Osteoblast (primary cell): ENCODE results near the gene ANKRD44. TPM values are rescaled to one million over a fixed set of nuclear protein-coding genes. Genes with fewer than 3 reads are reported as not detected.
A peak's percentile ranks its signal among the peaks of the same experiment; 100 is the strongest.

ENCODE experiments used
- DNase-seq: peaks from one replicate; pipeline ENCODE4 v3.0.0; 2011; ENCODE audit warnings: low spot score, mixed read lengths; ENCODE audit not compliant: insufficient read length; ENCODE audit errors: missing footprints
- H2AFZ ChIP-seq: 2 replicates; pipeline ENCODE4 v1.6.0; 2011; ENCODE audit warnings: mild to moderate bottlenecking, low read length
- H3K27ac ChIP-seq: 2 replicates; pipeline ENCODE4 v1.5.1; 2011; ENCODE audit warnings: mild to moderate bottlenecking, low read depth, low read length, moderate library complexity
- H3K27me3 ChIP-seq: 2 replicates; pipeline ENCODE4 v1.6.0; 2012; ENCODE audit warnings: mild to moderate bottlenecking, control low read depth, inconsistent platforms, low read length, moderate library complexity; ENCODE audit not compliant: insufficient read depth
- H3K36me3 ChIP-seq: 2 replicates; pipeline ENCODE4 v1.5.1; 2011; ENCODE audit warnings: mild to moderate bottlenecking, low read length, control low read depth, moderate library complexity; ENCODE audit not compliant: insufficient read depth
- H3K4me1 ChIP-seq: 2 replicates; pipeline ENCODE4 v1.5.1; 2011; ENCODE audit warnings: mild to moderate bottlenecking, low read length, control low read depth, moderate library complexity; ENCODE audit not compliant: insufficient read depth
- H3K4me2 ChIP-seq: 2 replicates; pipeline ENCODE4 v1.6.0; 2011; ENCODE audit warnings: mild to moderate bottlenecking, low read length; ENCODE audit not compliant: insufficient read depth
- H3K4me3 ChIP-seq: fragments of 200-600 bp; sonication (generic); 3 replicates; pipeline ENCODE4 v1.5.1; 2012; ENCODE audit warnings: mild to moderate bottlenecking, low read length, inconsistent platforms; ENCODE audit not compliant: insufficient read depth
- H3K79me2 ChIP-seq: 2 replicates; pipeline ENCODE4 v1.6.0; 2012; ENCODE audit warnings: mild to moderate bottlenecking, low read length, control low read depth, inconsistent platforms; ENCODE audit not compliant: insufficient read depth
- H3K9me3 ChIP-seq: 2 replicates; pipeline ENCODE4 v1.5.1; 2011; ENCODE audit warnings: low read depth, low read length, control low read depth
- H4K20me1 ChIP-seq: 2 replicates; pipeline ENCODE4 v1.6.0; 2012; ENCODE audit warnings: mild to moderate bottlenecking, low read length, control low read depth; ENCODE audit not compliant: insufficient read depth
- CTCF ChIP-seq: IDR thresholded peaks from 2 replicates; pipeline ENCODE4 v1.5.1; 2011; ENCODE audit warnings: mild to moderate bottlenecking, low read depth, low read length, moderate library complexity; ENCODE audit errors: extremely low read depth
- total RNA-seq: library from RNA; depleted of rRNA; stranded (reverse); fragments of >200 nt; gene quantifications from 2 replicates; pipeline ENCODE4 v1.2.3, GENCODE V29; 2012

ANKRD44 gene
- total RNA-seq, 1 donor = 44.5 TPM

- H2AFZ ChIP-seq = peak overlapping the region; percentile 11
- H3K4me2 ChIP-seq = peak overlapping the region; percentile 59
- H3K4me3 ChIP-seq = no peak overlapping the region
- TF ChIP-seq CTCF = peak; percentile 19
- no peaks in the 10 kb centered on the region for H3K36me3 ChIP-seq
- peak overlapping the region; percentile 67 for H3K27ac ChIP-seq
- peak; percentile 62 for DNase-seq
- H3K4me1 ChIP-seq = peaks cover 16% of the 10 kb centered on the region
- no peaks in the 10 kb centered on the region for H4K20me1 ChIP-seq
- H3K79me2 ChIP-seq = no peaks in the 10 kb centered on the region
- no peaks in the 10 kb centered on the region for H3K27me3 ChIP-seq
- H3K9me3 ChIP-seq = no peaks in the 10 kb centered on the region
Observed at GRCh38 chr2:197152451-197153228, 157.9 kb downstream of the ANKRD44 start.

GRCh38 chr2:197149546-197149945, 161.0 kb downstream of the ANKRD44 start:
- no peak for TF ChIP-seq CTCF
- no peaks in the 10 kb centered on the region for H3K9me3 ChIP-seq
- H2AFZ ChIP-seq = no peak overlapping the region
- no peaks in the 10 kb centered on the region for H3K79me2 ChIP-seq
- H3K27ac ChIP-seq = no peak overlapping the region
- H3K27me3 ChIP-seq = no peaks in the 10 kb centered on the region
- no peaks in the 10 kb centered on the region for H3K36me3 ChIP-seq
- no peak for DNase-seq
- H3K4me2 ChIP-seq = no peak overlapping the region
- no peaks in the 10 kb centered on the region for H4K20me1 ChIP-seq
- H3K4me1 ChIP-seq = peaks cover 16% of the 10 kb centered on the region
- no peak overlapping the region for H3K4me3 ChIP-seq

GRCh38 chr2:197148401-197148800, 162.2 kb downstream of the ANKRD44 start:
- no peak for DNase-seq

More at GRCh38 chr2:197148401-197148800, 162.2 kb downstream of the ANKRD44 start:
- Histone ChIP-seq H3K4me2 (no peak overlapping the region), H4K20me1 (no peaks in the 10 kb centered on the region), H3K9me3 (no peaks in the 10 kb centered on the region), H3K4me3 (no peak overlapping the region), H3K36me3 (no peaks in the 10 kb centered on the region), H3K27ac (no peak overlapping the region), H2AFZ (no peak overlapping the region), H3K79me2 (no peaks in the 10 kb centered on the region), H3K27me3 (no peaks in the 10 kb centered on the region), H3K4me1 (peaks cover 16% of the 10 kb centered on the region)
- TF ChIP-seq CTCF = no peak
